Measurements from ENCODE around the gene IMMP2L.

The IMMP2L gene

GRCh38 chr7:110839866-110840265 is 722.4 kb downstream of the IMMP2L start:
- no peak for DNase-seq

DNA sequence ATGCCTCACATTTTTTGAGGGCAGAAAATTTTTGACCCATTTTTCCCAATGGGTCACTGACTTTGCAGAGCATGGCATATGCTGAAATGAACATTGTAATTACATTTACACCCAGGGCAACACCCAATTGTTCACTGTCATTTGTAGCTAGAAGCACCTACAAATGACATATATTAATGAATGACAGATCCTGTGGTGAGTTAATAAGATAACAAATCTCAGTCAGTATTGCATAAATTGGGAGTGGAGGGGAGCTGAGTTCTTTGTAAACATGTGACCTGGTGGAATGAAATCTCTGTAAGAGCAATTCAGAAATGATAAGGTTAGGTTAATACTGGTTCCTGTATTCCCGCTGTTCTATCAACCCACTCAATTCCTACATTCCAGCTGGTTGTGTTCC is 726.4 kb downstream of the IMMP2L start:
- no peak for DNase-seq

GRCh38 chr7:110835218-110835617 is 727.1 kb downstream of the IMMP2L start:
- DNase-seq: no peak

GRCh38 chr7:110831419-110831818 is 730.9 kb downstream of the IMMP2L start:
- no peak for DNase-seq

- DNase-seq: no peak
These were observed 731.5 kb downstream of the IMMP2L start for GRCh38 chr7:110830778-110831177.

DNA sequence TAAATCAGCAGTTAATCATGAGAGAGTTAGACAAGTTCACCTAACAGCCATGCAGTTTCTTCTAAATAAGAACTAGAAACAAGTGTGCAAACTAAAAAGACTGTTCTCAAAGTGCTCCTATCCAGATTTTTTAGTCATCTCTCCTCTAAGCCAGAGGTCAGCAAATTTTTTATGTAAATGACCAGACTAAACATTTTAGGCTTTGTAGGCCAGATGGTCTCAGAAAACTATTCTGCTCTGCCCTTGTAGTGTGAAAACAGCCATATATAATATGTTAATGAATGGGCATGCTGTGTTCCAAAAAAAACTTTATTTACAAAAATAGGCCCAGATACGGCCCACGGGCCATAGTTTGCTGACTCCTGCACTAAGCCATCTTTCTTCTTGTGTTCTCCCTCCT is 734.4 kb downstream of the IMMP2L start:
- DNase-seq: no peak

GRCh38 chr7:110827287-110827855 is 734.9 kb downstream of the IMMP2L start:
- no peak for DNase-seq

GRCh38 chr7:110813986-110814385 is 748.3 kb downstream of the IMMP2L start:
- DNase-seq: no peak

DNA sequence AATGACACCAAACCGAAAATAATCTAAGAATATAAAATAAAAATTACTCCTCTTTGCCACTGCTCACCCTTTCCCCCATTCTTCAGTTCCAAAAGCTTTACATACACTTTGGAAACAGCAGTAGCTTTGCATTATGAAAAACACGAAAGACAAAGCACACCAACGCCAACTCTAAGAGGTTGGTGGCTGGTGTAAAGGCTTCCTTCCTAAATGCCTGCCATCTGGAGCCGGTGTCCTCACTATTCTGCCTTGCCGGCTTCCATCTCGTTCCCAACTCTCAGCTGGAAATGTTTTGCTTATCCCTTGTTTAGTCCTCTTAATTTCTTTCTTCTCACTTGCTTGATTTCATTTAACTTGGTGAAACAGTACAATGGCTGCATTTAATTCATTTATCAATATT is 752.5 kb downstream of the IMMP2L start:
- DNase-seq: no peak

- DNase-seq: no peak
These were observed 753.9 kb downstream of the IMMP2L start for GRCh38 chr7:110808361-110808760.

DNA sequence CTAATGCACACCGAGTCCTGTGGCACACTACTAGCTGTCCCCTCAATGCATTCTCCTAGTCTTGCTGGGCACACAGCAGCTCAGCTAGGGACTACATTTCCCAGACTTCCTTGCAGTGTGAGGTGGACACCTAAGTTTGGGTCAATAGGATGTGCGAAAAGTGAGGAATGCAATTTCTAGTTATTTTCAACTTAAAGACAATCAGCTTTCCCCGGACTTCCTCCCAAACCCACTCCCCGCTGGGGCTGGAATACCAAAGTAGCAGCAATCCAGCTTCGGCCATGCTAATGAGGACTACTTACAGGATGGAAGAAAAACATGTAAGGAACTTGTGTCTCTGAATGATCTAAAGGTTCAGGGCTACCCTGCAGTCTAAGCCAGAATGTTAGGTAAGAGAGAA is 757.8 kb downstream of the IMMP2L start:
- no peak for DNase-seq

DNA sequence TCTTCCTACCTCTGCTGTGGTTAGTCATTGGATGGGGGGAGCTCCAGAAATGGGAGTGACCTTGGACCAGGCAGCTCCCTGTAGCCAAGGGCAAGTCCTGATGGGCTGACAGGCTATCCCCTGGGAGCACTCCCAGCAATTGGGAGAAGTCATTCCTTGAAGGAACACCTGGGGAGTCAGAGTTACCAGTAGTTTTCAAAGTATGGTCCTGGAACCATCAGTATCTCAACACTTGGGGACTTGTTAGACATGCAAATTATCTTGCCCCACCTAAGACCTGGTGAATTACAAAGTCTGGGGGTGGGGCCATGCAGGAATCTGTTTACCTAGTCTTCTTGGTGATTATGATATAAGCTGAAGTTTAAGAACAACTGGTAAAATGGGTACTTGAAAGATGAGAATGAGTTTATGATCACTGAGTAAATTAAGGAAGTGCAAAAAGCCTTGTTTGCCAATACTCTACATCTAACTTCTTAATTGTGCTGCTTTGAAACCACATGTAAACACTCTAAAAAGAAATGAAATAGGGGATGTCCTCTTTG is 758.6 kb downstream of the IMMP2L start:
- no peak for DNase-seq

DNA sequence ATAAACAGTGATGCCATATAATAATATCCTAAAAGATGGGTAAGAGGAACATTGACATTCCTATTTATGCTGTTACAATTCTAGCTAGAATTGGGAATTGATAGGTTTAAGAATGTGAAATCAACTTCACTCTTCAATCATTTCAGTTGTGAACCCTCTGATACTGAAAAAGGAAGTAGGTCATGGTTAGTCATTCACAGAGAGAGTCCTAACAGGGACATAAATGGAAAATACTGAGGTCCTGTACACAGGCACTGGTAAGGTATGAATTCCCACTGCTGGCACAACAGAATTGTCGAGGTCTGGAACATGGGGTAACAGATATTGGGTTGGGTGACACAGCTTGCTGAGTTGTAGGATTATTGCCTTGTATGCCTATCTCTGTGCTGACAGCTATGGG is 760.8 kb downstream of the IMMP2L start:
- DNase-seq: no peak

DNA sequence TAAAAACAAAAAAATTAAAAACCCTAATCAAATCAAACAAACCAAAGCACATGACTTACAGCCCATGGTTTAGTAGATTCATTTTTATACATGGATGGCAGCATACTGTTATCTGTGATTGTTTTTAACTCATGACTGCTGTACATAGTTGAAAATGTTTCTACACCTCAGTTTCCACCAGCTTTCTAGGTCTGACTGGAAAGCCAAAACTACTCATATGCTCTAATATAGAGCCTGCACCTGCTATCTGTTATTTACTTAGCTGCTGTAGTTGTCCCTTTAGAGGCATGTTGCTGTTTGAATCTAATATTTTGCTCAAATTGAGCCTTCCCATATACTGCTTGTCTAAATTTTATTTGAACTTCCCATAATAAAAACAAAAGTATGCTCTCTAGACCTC is 761.3 kb downstream of the IMMP2L start:
- DNase-seq: no peak

GRCh38 chr7:110797656-110798055 is 764.6 kb downstream of the IMMP2L start:
- DNase-seq: no peak

DNA sequence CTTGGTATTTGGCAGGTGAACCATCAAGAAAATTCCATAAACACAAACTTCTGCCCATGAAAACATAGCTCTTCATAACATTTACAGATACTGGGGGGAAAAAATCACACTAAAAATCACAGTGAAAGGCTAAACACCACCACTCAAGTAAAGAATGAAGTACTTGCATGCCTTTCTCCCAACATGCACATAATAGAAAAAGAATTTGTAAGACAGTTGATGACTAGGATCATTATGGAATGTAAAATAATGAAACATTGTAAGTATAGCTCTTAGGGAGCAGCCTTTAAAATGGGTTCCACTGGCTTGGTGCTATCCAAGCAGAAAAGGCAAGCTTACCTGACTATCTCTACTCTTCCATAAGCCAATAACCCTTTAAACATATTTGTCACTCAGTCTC is 771.3 kb downstream of the IMMP2L start:
- DNase-seq: no peak

GRCh38 chr7:110786328-110786965 is 775.8 kb downstream of the IMMP2L start:
- no peak for DNase-seq

DNA sequence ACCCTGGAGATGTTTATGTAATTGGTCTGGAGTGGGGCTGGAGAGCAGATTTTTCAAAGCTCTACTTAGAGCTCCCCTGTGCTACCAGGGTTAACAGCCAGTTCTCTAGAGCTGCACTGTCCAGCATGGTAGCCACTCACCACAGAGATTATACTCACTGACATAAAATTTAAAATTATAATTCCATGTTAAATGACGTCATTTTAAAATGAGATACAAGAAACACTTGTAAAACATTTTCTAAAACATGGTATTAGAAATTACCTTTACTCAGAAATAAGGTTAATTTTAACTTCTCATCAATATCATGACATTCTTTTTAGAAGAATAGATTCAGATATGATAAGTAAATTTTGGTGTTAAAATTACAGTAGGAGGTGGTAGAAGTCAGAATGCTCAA is 777.5 kb downstream of the IMMP2L start:
- DNase-seq: no peak

GRCh38 chr7:110780712-110781111 is 781.6 kb downstream of the IMMP2L start:
- DNase-seq: no peak

DNA sequence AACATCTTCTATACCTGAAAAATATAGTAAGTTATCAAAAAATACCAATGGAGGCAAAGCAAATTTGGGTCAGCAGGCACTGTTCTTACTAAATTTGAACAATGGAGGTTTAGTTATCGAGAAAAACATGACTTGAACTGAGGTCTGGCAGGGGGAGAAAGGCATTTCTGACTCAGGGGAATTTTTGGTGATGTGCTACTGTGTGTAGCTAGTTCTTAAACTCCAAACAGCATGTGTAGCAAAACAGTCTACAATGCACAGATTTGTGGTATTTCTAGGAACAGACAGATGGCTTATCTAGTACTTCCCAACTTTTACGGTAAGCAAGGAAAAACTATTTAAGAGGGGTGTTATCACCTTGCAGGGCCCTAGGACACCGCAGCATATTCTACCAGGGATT is 783.0 kb downstream of the IMMP2L start:
- DNase-seq: no peak

DNA sequence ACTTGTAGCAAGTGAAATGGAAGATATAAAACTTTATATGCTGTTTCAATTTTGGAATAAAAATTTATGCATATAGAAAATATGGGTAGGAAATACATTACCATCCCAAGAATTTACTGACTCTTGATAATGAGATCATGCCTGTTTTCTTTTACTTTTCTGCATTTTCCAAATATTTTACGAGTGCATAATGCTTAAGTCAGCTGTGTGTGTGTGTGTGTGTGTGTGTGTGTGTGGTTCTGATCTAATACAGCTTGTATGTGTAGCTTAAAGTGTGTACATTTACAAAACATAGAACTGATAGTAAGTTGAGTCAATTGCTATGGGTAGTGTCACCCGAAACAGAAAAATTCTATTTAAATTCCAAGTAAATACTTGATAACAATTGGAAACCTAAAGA is 787.2 kb downstream of the IMMP2L start:
- DNase-seq: no peak

DNA sequence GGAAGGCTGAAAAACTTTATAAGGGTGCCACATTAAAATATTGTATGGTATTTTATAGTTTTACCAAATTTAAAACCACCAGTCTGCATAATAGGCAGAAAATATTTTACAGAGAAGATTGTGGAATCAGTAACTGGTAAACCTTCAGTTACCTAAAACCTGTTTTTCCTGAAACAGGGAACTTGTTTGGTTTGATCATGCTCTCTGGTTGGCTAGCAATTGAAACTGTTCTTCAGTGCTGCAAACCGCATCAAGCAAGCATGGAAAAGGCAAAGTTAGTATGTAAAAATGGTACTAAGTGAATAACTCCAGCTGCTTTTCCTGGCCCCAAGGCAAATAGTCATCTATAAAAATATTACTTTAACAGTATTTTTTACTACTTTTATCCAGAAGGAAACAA is 788.2 kb downstream of the IMMP2L start:
- no peak for DNase-seq

GRCh38 chr7:110772615-110773014 is 789.7 kb downstream of the IMMP2L start:
- no peak for DNase-seq

DNA sequence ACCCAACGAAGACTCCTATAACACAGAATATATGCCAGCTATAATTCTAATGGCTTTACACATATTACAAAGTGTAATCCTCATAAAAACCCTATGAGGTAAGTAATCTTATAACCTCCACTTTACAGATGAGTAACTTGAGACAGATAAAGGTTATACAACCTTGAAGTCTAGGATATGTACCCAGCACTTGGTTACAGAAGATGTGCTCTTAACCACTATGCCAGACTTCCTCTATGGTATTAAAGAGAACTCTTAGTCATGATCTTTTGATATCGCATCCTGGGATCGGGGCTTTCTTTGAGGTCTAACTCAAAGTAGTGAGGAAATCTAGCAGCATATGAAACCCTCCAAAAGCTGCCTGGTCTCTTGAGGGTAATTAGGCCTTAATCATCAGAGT is 790.6 kb downstream of the IMMP2L start:
- no peak for DNase-seq

DNA sequence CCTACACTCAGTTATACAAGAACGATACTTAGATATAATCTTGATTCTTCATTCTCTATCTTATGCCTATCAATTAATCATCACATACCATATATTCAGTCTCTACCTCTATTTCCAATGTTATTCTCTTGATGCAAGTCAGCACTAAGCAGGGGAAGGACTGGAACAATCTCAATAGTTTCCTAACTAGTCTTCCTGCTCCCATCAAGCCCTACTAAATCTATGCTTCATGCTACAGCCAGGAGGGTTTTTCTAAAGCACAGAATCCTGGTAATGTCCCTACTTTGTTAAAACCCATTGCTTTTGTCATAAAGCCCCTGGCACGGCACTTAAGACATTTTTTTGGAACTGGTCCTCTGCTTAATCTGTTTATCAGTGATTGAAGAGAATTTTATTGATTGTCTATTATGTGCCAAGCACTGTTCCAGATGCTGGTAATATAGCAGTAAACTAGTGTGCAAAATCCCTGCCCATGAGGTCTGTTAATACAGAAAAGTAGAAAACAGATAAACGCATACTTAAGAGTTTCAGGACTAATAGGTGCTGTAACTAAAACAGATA is 794.7 kb downstream of the IMMP2L start:
- no peak for DNase-seq
